RPMI8226 (cell line): ENCODE results near the gene TCTN1.
"Not testable (repeated sequence)": the region's sequence is repeated elsewhere in the genome, so short reads cannot be mapped to it uniquely, and the experiment has no call there.

Experiments used
- DNase-seq: peaks from one replicate; pipeline ENCODE4 v3.0.0-alpha.2; 2015

The TCTN1 gene

GRCh38 chr12:110587102-110587501 is 26.8 kb upstream of the TCTN1 start:
- not testable (repeated sequence) for DNase-seq

- DNase-seq: no peak
Measured at GRCh38 chr12:110590059-110590458, 23.9 kb upstream of the TCTN1 start.

- DNase-seq: peak; percentile 89
Measured at GRCh38 chr12:110590806-110591326, 23.1 kb upstream of the TCTN1 start.

GRCh38 chr12:110591451-110592051 is 22.4 kb upstream of the TCTN1 start:
- DNase-seq: peak; percentile 9

- no peak for DNase-seq
Measured at GRCh38 chr12:110592078-110592477, 21.9 kb upstream of the TCTN1 start.

- not testable (repeated sequence) for DNase-seq
Measured at GRCh38 chr12:110592919-110593318, 21.0 kb upstream of the TCTN1 start.

GRCh38 chr12:110597885-110598284 is 16.0 kb upstream of the TCTN1 start:
- DNase-seq: no peak

- DNase-seq: no peak
Measured at GRCh38 chr12:110599334-110599733, 14.6 kb upstream of the TCTN1 start.

GRCh38 chr12:110600254-110600653 is 13.7 kb upstream of the TCTN1 start:
- peak; percentile 49 for DNase-seq

GRCh38 chr12:110602085-110602814 is 11.7 kb upstream of the TCTN1 start:
- DNase-seq: peak; percentile 63

- peak; percentile 10 for DNase-seq
Measured at GRCh38 chr12:110606253-110606611, 7.7 kb upstream of the TCTN1 start.

- no peak for DNase-seq
Measured at GRCh38 chr12:110613071-110613770, 708 bp upstream of the TCTN1 start.

- DNase-seq: no peak
Measured at GRCh38 chr12:110615171-110615570, 1.2 kb downstream of the TCTN1 start.

GRCh38 chr12:110616471-110617115 is 2.7 kb downstream of the TCTN1 start:
- DNase-seq: no peak

- DNase-seq: no peak
Measured at GRCh38 chr12:110619534-110619953, 5.6 kb downstream of the TCTN1 start.

GRCh38 chr12:110622582-110622981 is 8.7 kb downstream of the TCTN1 start:
- DNase-seq: no peak

GRCh38 chr12:110627500-110628195 is 13.7 kb downstream of the TCTN1 start:
- no peak for DNase-seq

GRCh38 chr12:110635055-110635454 is 21.1 kb downstream of the TCTN1 start:
- DNase-seq: no peak

- DNase-seq: no peak
Measured at GRCh38 chr12:110636516-110636915, 22.6 kb downstream of the TCTN1 start.

GRCh38 chr12:110637869-110638441 is 24.0 kb downstream of the TCTN1 start:
- no peak for DNase-seq

- no peak for DNase-seq
Measured at GRCh38 chr12:110638796-110639195, 24.9 kb downstream of the TCTN1 start.
